H1 (cell line): ENCODE data around the gene SPATA16. TPM values are rescaled to one million over a fixed set of nuclear protein-coding genes. Genes with fewer than 3 reads are reported as not detected.

Source experiments
- CTCF ChIA-PET: fragments of 300-600 bp; sonication (Branson Sonifier 250); formaldehyde crosslinking; loops from one replicate; lab custom pipeline; 2021; ENCODE audit not compliant: partially characterized antibody; lab: Charles Lee
- POLR2A ChIA-PET: fragments of 300-600 bp; sonication (Branson Sonifier 250); formaldehyde crosslinking; loops from one replicate; lab custom pipeline; 2021; ENCODE audit warnings: inconsistent platforms; ENCODE audit not compliant: partially characterized antibody; lab: Charles Lee
- DNase-seq, 2 experiments: peaks; one replicate each; pipeline versions ENCODE4 v3.0.0 to v3.0.0-alpha.2; 2010 to 2022; ENCODE audit warnings: low spot score in 2 of 2, low read depth in 1 of 2, mixed read lengths in 1 of 2
- FAIRE-seq: peaks from 2 replicates; lab custom pipeline; 2011; peaks lifted over from hg19 to GRCh38; lab: Jason Lieb, UNC
- H2AFZ ChIP-seq: 2 replicates; pipeline ENCODE4 v1.8.1; 2012; ENCODE audit warnings: low read length, inconsistent platforms
- H2AK5ac ChIP-seq: 2 replicates; pipeline ENCODE4 v1.6.1; 2013; ENCODE audit warnings: low read depth, low read length
- H2BK120ac ChIP-seq: replicated peaks from 2 replicates; pipeline ENCODE3; 2013; ENCODE audit warnings: low read depth, low read length, inconsistent platforms
- H2BK12ac ChIP-seq: 2 replicates; pipeline ENCODE4 v1.6.1; 2013; ENCODE audit warnings: low read depth, low read length
- H2BK15ac ChIP-seq: 2 replicates; pipeline ENCODE4 v1.6.1; 2013; ENCODE audit warnings: low read length
- H2BK20ac ChIP-seq: 2 replicates; pipeline ENCODE4 v1.6.1; 2013; ENCODE audit warnings: low read length
- H2BK5ac ChIP-seq: 2 replicates; pipeline ENCODE4 v1.6.1; 2013; ENCODE audit warnings: low read depth, low read length
- H3K14ac ChIP-seq: 2 replicates; pipeline ENCODE4 v1.6.1; 2013; ENCODE audit warnings: inconsistent platforms; ENCODE audit not compliant: insufficient read length
- H3K18ac ChIP-seq: 2 replicates; pipeline ENCODE4 v1.6.1; 2013; ENCODE audit warnings: low read length; ENCODE audit errors: extremely low read depth
- H3K23ac ChIP-seq: 2 replicates; pipeline ENCODE4 v1.6.1; 2013; ENCODE audit warnings: inconsistent platforms; ENCODE audit not compliant: insufficient read length
- H3K23me2 ChIP-seq: 2 replicates; pipeline ENCODE4 v1.6.1; 2013; ENCODE audit warnings: low read depth, low read length
- H3K27ac ChIP-seq: 2 replicates; pipeline ENCODE4 v1.6.1; 2011; ENCODE audit warnings: low read depth, low read length, inconsistent platforms
- H3K27me3 ChIP-seq, 4 experiments: replicated peaks in 1 of 4; 1 replicate in 1 of 4; 2 replicates in 3 of 4; pipeline versions ENCODE4 v1.6.1 to v1.8.1; 2011 to 2013; ENCODE audit warnings: low read length in 3 of 4, mild to moderate bottlenecking in 3 of 4, inconsistent platforms in 2 of 4, mixed read lengths in 2 of 4, moderate library complexity in 1 of 4; ENCODE audit not compliant: control insufficient read depth in 3 of 4, insufficient read depth in 3 of 4; ENCODE audit errors: extremely low read depth in 1 of 4
- H3K36me3 ChIP-seq, 4 experiments: 2 replicates each; pipeline versions ENCODE4 v1.6.1 to v1.8.1; 2011 to 2013; ENCODE audit warnings: mild to moderate bottlenecking in 4 of 4, low read length in 3 of 4, moderate library complexity in 2 of 4, control low read depth in 1 of 4, inconsistent platforms in 1 of 4; ENCODE audit not compliant: insufficient read depth in 4 of 4, control insufficient read depth in 2 of 4
- H3K4ac ChIP-seq: replicated peaks from 2 replicates; pipeline ENCODE3; 2013; ENCODE audit warnings: low read length, low read depth, mixed read lengths, inconsistent platforms; ENCODE audit not compliant: insufficient read length
- H3K4me1 ChIP-seq, 4 experiments: replicated peaks in 1 of 4; 1 replicate in 1 of 4; 2 replicates in 3 of 4; pipeline versions ENCODE4 v1.6.1 to v1.8.1; 2011 to 2013; ENCODE audit warnings: low read length in 3 of 4, inconsistent platforms in 2 of 4, mixed read lengths in 1 of 4; ENCODE audit not compliant: insufficient read depth in 4 of 4, control insufficient read depth in 3 of 4
- H3K4me2 ChIP-seq, 2 experiments: 2 replicates each; pipeline versions ENCODE4 v1.6.1 to v1.8.1; 2011 to 2013; ENCODE audit warnings: low read depth in 2 of 2, low read length in 2 of 2, control low read depth in 1 of 2, inconsistent platforms in 1 of 2, mild to moderate bottlenecking in 1 of 2; ENCODE audit not compliant: insufficient read depth in 1 of 2
- H3K4me3 ChIP-seq, 4 experiments: fragments of 200-600, 300-600 bp in 1 of 4; sonication (generic), shearing (Covaris generic), sonication (Bioruptor Twin) in 1 of 4; 2 replicates each; pipeline versions ENCODE4 v1.5.1 to v1.8.1; 2011 to 2016; ENCODE audit warnings: low read length in 4 of 4, low read depth in 3 of 4, control low read depth in 2 of 4, inconsistent platforms in 2 of 4, mild to moderate bottlenecking in 2 of 4, mixed read lengths in 1 of 4, moderate library complexity in 1 of 4; ENCODE audit not compliant: insufficient read depth in 2 of 4; ENCODE audit errors: extremely low read depth in 1 of 4
- H3K56ac ChIP-seq: replicated peaks from 2 replicates; pipeline ENCODE3; 2013; ENCODE audit warnings: low read depth, mild to moderate bottlenecking, mixed read lengths, low read length, inconsistent platforms; ENCODE audit not compliant: insufficient read length
- H3K79me1 ChIP-seq: 2 replicates; pipeline ENCODE4 v1.6.1; 2013; ENCODE audit warnings: low read depth, low read length, control low read depth
- H3K79me2 ChIP-seq, 2 experiments: 2 replicates each; pipeline versions ENCODE4 v1.6.1 to v1.8.1; 2012 to 2013; ENCODE audit warnings: low read length in 2 of 2, mild to moderate bottlenecking in 2 of 2, inconsistent platforms in 1 of 2; ENCODE audit not compliant: insufficient read depth in 2 of 2, control insufficient read depth in 1 of 2
- H3K9ac ChIP-seq, 4 experiments: replicated peaks in 1 of 4; 1 replicate in 1 of 4; 2 replicates in 3 of 4; pipeline versions ENCODE4 v1.6.1 to v1.8.1; 2011 to 2013; ENCODE audit warnings: low read depth in 3 of 4, low read length in 3 of 4, control low read depth in 2 of 4, mild to moderate bottlenecking in 2 of 4, moderate library complexity in 2 of 4, inconsistent platforms in 1 of 4; ENCODE audit errors: extremely low read depth in 1 of 4
- H3K9me3 ChIP-seq, 2 experiments: 2 replicates each; pipeline versions ENCODE4 v1.6.1 to v1.8.1; 2012 to 2013; ENCODE audit warnings: mild to moderate bottlenecking in 2 of 2, moderate library complexity in 2 of 2, control low read depth in 1 of 2, inconsistent platforms in 1 of 2, low read depth in 1 of 2, low read length in 1 of 2, mixed read lengths in 1 of 2; ENCODE audit not compliant: insufficient read depth in 2 of 2
- H4K20me1 ChIP-seq, 2 experiments: replicated peaks in 1 of 2; 2 replicates each; pipeline versions ENCODE3 to v1.8.1; 2011 to 2013; ENCODE audit warnings: inconsistent platforms in 2 of 2, low read length in 2 of 2, mild to moderate bottlenecking in 1 of 2; ENCODE audit not compliant: insufficient read depth in 2 of 2, control insufficient read depth in 1 of 2
- H4K5ac ChIP-seq: 2 replicates; pipeline ENCODE4 v1.6.1; 2013; ENCODE audit warnings: low read length, low read depth, mixed read lengths, inconsistent platforms; ENCODE audit not compliant: insufficient read length
- H4K8ac ChIP-seq: 2 replicates; pipeline ENCODE4 v1.8.0; 2013; ENCODE audit warnings: mild to moderate bottlenecking, moderate library complexity, low read length, inconsistent platforms; ENCODE audit not compliant: insufficient read depth; ENCODE audit errors: extremely low read depth
- H4K91ac ChIP-seq: replicated peaks from 2 replicates; pipeline ENCODE3; 2013; ENCODE audit warnings: low read length, mixed read lengths, inconsistent platforms; ENCODE audit not compliant: insufficient read length
- GABPA ChIP-seq: IDR thresholded peaks from 2 replicates; pipeline ENCODE4 v1.6.1; 2011; ENCODE audit warnings: mild to moderate bottlenecking, low read length, moderate library complexity, borderline replicate concordance; ENCODE audit not compliant: insufficient read depth
- JUN ChIP-seq: IDR thresholded peaks from 2 replicates; pipeline ENCODE4 v1.6.1; 2011; ENCODE audit warnings: low read depth, mild to moderate bottlenecking, improper control_type of control experiment, low read length
- KDM4A ChIP-seq: IDR thresholded peaks from one replicate; pipeline ENCODE4 v1.7.1; 2012; ENCODE audit warnings: low read depth, mild to moderate bottlenecking, moderate library complexity, low read length, inconsistent platforms; ENCODE audit not compliant: severe bottlenecking
- MAFK ChIP-seq: IDR thresholded peaks from 2 replicates; pipeline ENCODE4 v1.6.1; 2012; ENCODE audit warnings: low read depth, mild to moderate bottlenecking, improper control_type of control experiment, low read length
- POLR2A ChIP-seq, 2 experiments: IDR thresholded peaks; 1 replicate in 1 of 2; 2 replicates in 1 of 2; pipeline ENCODE4 v1.6.1; 2011; ENCODE audit warnings: low read depth in 2 of 2, low read length in 2 of 2, mild to moderate bottlenecking in 2 of 2; ENCODE audit errors: control extremely low read depth in 1 of 2
- POU5F1 ChIP-seq: IDR thresholded peaks from 2 replicates; pipeline ENCODE4 v1.6.1; 2011; ENCODE audit warnings: low read depth, mild to moderate bottlenecking, low read length, moderate library complexity
- RAD21 ChIP-seq, 2 experiments: IDR thresholded peaks in 1 of 2; conservative IDR thresholded peaks in 1 of 2; 2 replicates each; pipeline ENCODE4 v1.6.1; 2011; ENCODE audit warnings: low read depth in 2 of 2, low read length in 2 of 2, improper control_type of control experiment in 1 of 2, inconsistent platforms in 1 of 2, mild to moderate bottlenecking in 1 of 2, moderate library complexity in 1 of 2
- SIX5 ChIP-seq: IDR thresholded peaks from 2 replicates; pipeline ENCODE4 v1.6.1; 2011; ENCODE audit warnings: mild to moderate bottlenecking, low read depth, low read length
- SUZ12 ChIP-seq: fragments of 200-600 bp; sonication (generic); IDR thresholded peaks from 2 replicates; pipeline ENCODE4 v1.6.1; 2012; ENCODE audit warnings: mild to moderate bottlenecking, inconsistent platforms, low read length, moderate library complexity, mixed read lengths
- TAF1 ChIP-seq: IDR thresholded peaks from 2 replicates; pipeline ENCODE4 v1.6.1; 2011; ENCODE audit warnings: mild to moderate bottlenecking, low read depth, low read length
- TAF7 ChIP-seq: optimal IDR thresholded peaks from 2 replicates; pipeline ENCODE3; 2011; ENCODE audit warnings: low read depth, mild to moderate bottlenecking, inconsistent platforms, low read length, moderate library complexity, borderline replicate concordance
- TEAD4 ChIP-seq: IDR thresholded peaks from 2 replicates; pipeline ENCODE4 v1.6.1; 2012; ENCODE audit warnings: low read depth, low read length, inconsistent platforms, mixed read lengths
- WGBS, 2 experiments: shearing (Covaris generic) in 1 of 2; methylation state at CpG; one replicate each; pipeline versions ENCODE4 v1.1.6 to v1.1.7; 2013 to 2015; ENCODE audit warnings: low lambda C conversion rate in 2 of 2, mixed read lengths in 2 of 2, inconsistent platforms in 1 of 2, low coverage in 1 of 2, missing lambda C conversion rate in 1 of 2; ENCODE audit not compliant: insufficient replicate concordance in 2 of 2, insufficient coverage in 1 of 2, insufficient read length in 1 of 2; ENCODE audit errors: extremely low coverage in 1 of 2, missing lambda C conversion rate in 1 of 2; 5-methylcytosine and 5-hydroxymethylcytosine counted together
- polyA plus RNA-seq, 7 experiments: library from polyadenylated mRNA; depleted of rRNA in 3 of 7; stranded (reverse) in 5 of 7; unstranded in 2 of 7; fragments of >200 nt in 5 of 7; fragments of 200-250 nt in 2 of 7; gene quantifications; 1 replicate in 5 of 7; 2 replicates in 1 of 7; 4 replicates in 1 of 7; pipeline versions ENCODE4 v1.2.1 to v1.2.3, GENCODE V29; 2011 to 2013; ENCODE audit warnings: missing spikeins in 2 of 7, mixed read lengths in 2 of 7
- total RNA-seq: library from RNA; stranded (reverse); fragmentation: NEBNext Ultra II Directional; extraction: Animal tissue kit (Norgen Biotek cat#: 25700); gene quantifications from 2 replicates; pipeline ENCODE4 v1.2.1, GENCODE V29; 2021
- TF ChIP-seq, protein P1 (sequence below): IDR thresholded peaks from 2 replicates; pipeline ENCODE4 v1.6.1; 2011; ENCODE audit warnings: low read length, improper control_type of control experiment
- TF ChIP-seq, protein P2 (sequence below): IDR thresholded peaks from 2 replicates; pipeline ENCODE4 v1.6.1; 2012; ENCODE audit warnings: inconsistent platforms

Gene SPATA16
- total and polyA plus RNA-seq, 2 of the 8 experiments (the other 6 are each of a cell fraction or from before 2014, with no cell fraction given) = 0.05 to 2.7 TPM

DNA sequence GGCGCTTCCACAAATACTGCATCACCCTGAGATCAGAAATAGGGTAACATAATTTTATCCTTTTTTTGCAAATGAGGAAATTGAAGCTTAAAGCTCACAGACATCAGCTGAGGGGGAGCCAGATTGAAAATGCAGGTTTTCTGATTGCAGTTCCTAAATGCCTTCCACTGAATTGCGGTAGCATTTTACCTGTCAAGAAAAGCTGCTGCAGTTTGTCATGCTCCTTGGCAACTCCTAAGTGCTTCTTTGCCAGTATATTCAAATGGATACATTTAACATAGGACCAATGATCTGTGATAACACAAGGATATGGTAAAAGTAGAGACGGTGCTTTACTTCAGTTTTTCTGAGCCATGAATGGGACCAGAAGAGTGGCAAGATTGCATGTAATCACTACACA lies 50.5 kb downstream of the SPATA16 start:
- H2AFZ ChIP-seq = no peak overlapping the region
- no peak overlapping the region for H3K4ac ChIP-seq
- no peak overlapping the region for H4K8ac ChIP-seq
- no peak overlapping the region for H3K18ac ChIP-seq
- H2BK120ac ChIP-seq = no peak overlapping the region
- H4K91ac ChIP-seq = no peak overlapping the region
- no peak overlapping the region for H4K5ac ChIP-seq
- no peak overlapping the region for H3K4me2 ChIP-seq
- no peaks in the 10 kb centered on the region for H3K79me2 ChIP-seq
- H3K4me3 ChIP-seq = no peak overlapping the region
- H3K9me3 ChIP-seq = no peaks in the 10 kb centered on the region
- no peaks in the 10 kb centered on the region for H3K36me3 ChIP-seq
- no peak overlapping the region for H3K9ac ChIP-seq
- no peaks in the 10 kb centered on the region for H3K27me3 ChIP-seq
- POLR2A ChIA-PET = no interaction called here
- no peak overlapping the region for H2BK5ac ChIP-seq
- H2BK15ac ChIP-seq = no peak overlapping the region
- no peaks in the 10 kb centered on the region for H4K20me1 ChIP-seq
- CTCF ChIA-PET = interaction anchor here (0.6 kb wide), 1 partner anchor 243 kb away, joined by 3 read pairs; no protein-coding TSS in a partner anchor
- 95% methylated on average over 3 of the region's 3 CpGs; no CpG with 5 or more reads in 1 of the 2 experiments for WGBS, 2 experiments
- H2BK12ac ChIP-seq = no peak overlapping the region
- H3K56ac ChIP-seq = no peak overlapping the region
- H3K23me2 ChIP-seq = no peaks in the 10 kb centered on the region
- H3K14ac ChIP-seq = no peak overlapping the region
- H3K79me1 ChIP-seq = no peaks in the 10 kb centered on the region
- DNase-seq = no peak
- H3K4me1 ChIP-seq = no peaks in the 10 kb centered on the region
- H2AK5ac ChIP-seq = no peak overlapping the region
- no peak overlapping the region for H3K23ac ChIP-seq
- no peak overlapping the region for H2BK20ac ChIP-seq
- no peak for FAIRE-seq
- H3K27ac ChIP-seq = no peak overlapping the region
- TF ChIP-seq SUZ12 (no peak), GABPA (no peak), JUN (no peak), TAF7 (no peak), KDM4A (no peak), TEAD4 (no peak), POLR2A (IDR thresholded peaks at IDR 0.05; ENCODE audit: control extremely low read depth in 1 of 2, low read depth in 2 of 2, low read length in 2 of 2) (no peak), TAF1 (no peak), MAFK (no peak), POU5F1 (no peak), SIX5 (no peak), RAD21 (IDR thresholded peaks at IDR 0.05 in 1 of 2, conservative IDR thresholded peaks at IDR 0.05 in 1 of 2; ENCODE audit: low read depth in 2 of 2, low read length in 2 of 2) (no peak)
- TF ChIP-seq, protein P1, sequence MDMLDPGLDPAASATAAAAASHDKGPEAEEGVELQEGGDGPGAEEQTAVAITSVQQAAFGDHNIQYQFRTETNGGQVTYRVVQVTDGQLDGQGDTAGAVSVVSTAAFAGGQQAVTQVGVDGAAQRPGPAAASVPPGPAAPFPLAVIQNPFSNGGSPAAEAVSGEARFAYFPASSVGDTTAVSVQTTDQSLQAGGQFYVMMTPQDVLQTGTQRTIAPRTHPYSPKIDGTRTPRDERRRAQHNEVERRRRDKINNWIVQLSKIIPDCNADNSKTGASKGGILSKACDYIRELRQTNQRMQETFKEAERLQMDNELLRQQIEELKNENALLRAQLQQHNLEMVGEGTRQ = no peak
- TF ChIP-seq, protein P2, sequence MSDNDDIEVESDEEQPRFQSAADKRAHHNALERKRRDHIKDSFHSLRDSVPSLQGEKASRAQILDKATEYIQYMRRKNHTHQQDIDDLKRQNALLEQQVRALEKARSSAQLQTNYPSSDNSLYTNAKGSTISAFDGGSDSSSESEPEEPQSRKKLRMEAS = no peak
